Upper lobe of right lung (tissue), 1 donor: ENCODE results near the gene CCDC24. TPM values are rescaled to one million over a fixed set of nuclear protein-coding genes. Genes with fewer than 3 reads are reported as not detected.

Source experiments
- ATAC-seq: fragments of 200-7000 bp; cut with Tn5 transposase; one replicate; pipeline ENCODE4 v1.9.1; 2020; ENCODE audit warnings: mild to moderate bottlenecking, moderate library complexity
- DNase-seq: peaks from one replicate; pipeline ENCODE4 v3.0.0-alpha.2; 2020
- H3K27ac ChIP-seq: fragments of 200-600 bp; one replicate; pipeline ENCODE4 v1.8.0; 2022
- H3K27me3 ChIP-seq: fragments of 200-600 bp; one replicate; pipeline ENCODE4 v1.8.0; 2022; ENCODE audit warnings: mild to moderate bottlenecking
- H3K36me3 ChIP-seq: fragments of 200-600 bp; one replicate; pipeline ENCODE4 v1.8.0; 2022
- H3K4me1 ChIP-seq: fragments of 200-600 bp; one replicate; pipeline ENCODE4 v1.8.0; 2022
- H3K4me3 ChIP-seq: fragments of 200-600 bp; one replicate; pipeline ENCODE4 v1.8.0; 2022; ENCODE audit warnings: mild to moderate bottlenecking
- H3K9me3 ChIP-seq: fragments of 200-600 bp; one replicate; pipeline ENCODE4 v1.8.0; 2022
- CTCF ChIP-seq: fragments of 200-600 bp; IDR thresholded peaks from one replicate; pipeline ENCODE4 v1.8.0; 2022; ENCODE audit warnings: antibody characterized with exemption
- intact Hi-C: fragments of 100-400 bp; cut with DNase I; formaldehyde crosslinking; loops from one replicate; pipeline ENCODE4 v1.11.0; 2022
- total RNA-seq: library from RNA; stranded (reverse); fragmentation: NEBNext Ultra II Directional; extraction: Animal tissue kit (Norgen Biotek cat#: 25700); gene quantifications from one replicate; pipeline ENCODE4 v1.2.1, GENCODE V29; 2021
- donor health status: DM: no; HTN: yes; CAD: no; lungs with severe emphysema.

The CCDC24 gene
- total RNA-seq, 1 donor from 2014 or later, result 5.3 TPM

GRCh38 chr1:44025816-44026215, 34.4 kb downstream of the CCDC24 start:
- no peak overlapping the region for H3K4me3 ChIP-seq
- no peaks in the 10 kb centered on the region for H3K36me3 ChIP-seq
- no peak for DNase-seq
- intact Hi-C loops, result no loop called here
- no peak overlapping the region for H3K27ac ChIP-seq
- H3K9me3 ChIP-seq, result no peaks in the 10 kb centered on the region
- H3K27me3 ChIP-seq, result no peaks in the 10 kb centered on the region
- H3K4me1 ChIP-seq, result peaks cover 11% of the 10 kb centered on the region
- no peak for TF ChIP-seq CTCF
- peak; percentile 22 for ATAC-seq

GRCh38 chr1:44027320-44027719, 35.9 kb downstream of the CCDC24 start:
- DNase-seq, result no peak
- Histone ChIP-seq H3K4me3 (no peak overlapping the region), H3K27me3 (no peaks in the 10 kb centered on the region), H3K36me3 (no peaks in the 10 kb centered on the region), H3K9me3 (no peaks in the 10 kb centered on the region), H3K27ac (no peak overlapping the region), H3K4me1 (peaks cover 19% of the 10 kb centered on the region)
- no peak for TF ChIP-seq CTCF
- intact Hi-C loops, result no loop called here
- no peak for ATAC-seq

- intact Hi-C loops, result no loop called here
- Histone ChIP-seq H3K36me3 (no peaks in the 10 kb centered on the region), H3K27ac (peak overlapping the region; percentile 65), H3K4me3 (peak overlapping the region; percentile 85), H3K27me3 (no peaks in the 10 kb centered on the region), H3K9me3 (no peaks in the 10 kb centered on the region), H3K4me1 (peaks cover 19% of the 10 kb centered on the region)
- DNase-seq (no peak), ATAC-seq (peak; percentile 3)
- TF ChIP-seq CTCF, result no peak
Measured at GRCh38 chr1:44029260-44029910, 38.0 kb downstream of the CCDC24 start.

GRCh38 chr1:44029911-44030604, 38.7 kb downstream of the CCDC24 start:
- peak overlapping the region; percentile 65 for H3K27ac ChIP-seq
- intact Hi-C loops, result no loop called here
- no peaks in the 10 kb centered on the region for H3K9me3 ChIP-seq
- peak overlapping the region; percentile 85 for H3K4me3 ChIP-seq
- H3K36me3 ChIP-seq, result no peaks in the 10 kb centered on the region
- H3K27me3 ChIP-seq, result no peaks in the 10 kb centered on the region
- no peak for TF ChIP-seq CTCF
- H3K4me1 ChIP-seq, result peaks cover 19% of the 10 kb centered on the region
- ATAC-seq (peak; percentile 91), DNase-seq (peak; percentile 95)

- TF ChIP-seq CTCF, result peak; percentile 31
- DNase-seq (no peak), ATAC-seq (peak; percentile 27)
- no peaks in the 10 kb centered on the region for H3K27me3 ChIP-seq
- peaks cover 20% of the 10 kb centered on the region for H3K4me1 ChIP-seq
- intact Hi-C loops, result no loop called here
- no peaks in the 10 kb centered on the region for H3K9me3 ChIP-seq
- peak overlapping the region; percentile 85 for H3K4me3 ChIP-seq
- H3K27ac ChIP-seq, result peak overlapping the region; percentile 65
- no peaks in the 10 kb centered on the region for H3K36me3 ChIP-seq
Measured at GRCh38 chr1:44030605-44031251, 39.3 kb downstream of the CCDC24 start.
